Measurements from ENCODE around the gene CLEC16A. TPM values are rescaled to one million over a fixed set of nuclear protein-coding genes. Genes with fewer than 3 reads are reported as not detected.

The CLEC16A gene
- total and polyA plus RNA-seq, 3 experiments from 2014 or later, result 18.6 to 38.2 (median 38.1) TPM

DNA sequence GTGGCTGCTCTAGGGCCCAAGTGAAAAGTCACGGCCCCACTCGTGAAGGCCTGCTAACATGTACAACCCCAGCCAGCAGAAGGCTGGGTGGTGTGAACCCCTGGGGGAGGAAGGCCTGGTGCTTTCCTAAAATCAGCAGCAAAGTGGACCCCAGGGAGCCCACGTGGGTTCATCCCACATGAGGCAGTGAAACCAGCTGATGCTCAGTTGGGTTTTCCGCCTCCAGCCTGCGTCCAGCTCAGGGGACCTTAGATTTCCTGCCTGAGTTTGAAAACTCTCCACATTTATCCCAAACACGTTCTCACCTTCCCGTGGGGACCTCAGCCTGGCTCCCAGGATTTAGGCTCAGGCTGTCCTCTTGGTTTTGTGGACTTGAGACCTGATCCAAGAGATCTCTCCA is 225.8 kb downstream of the CLEC16A start:
- no peaks in the 10 kb centered on the region for H3K4me1 ChIP-seq (ENCODE audit: insufficient read depth, low read length)
- H3K4me3 ChIP-seq (ENCODE audit: low read length), result no peak overlapping the region
- Mint-ChIP-seq H3K27me3 (no peaks in the 10 kb centered on the region), H3K4me1 (peaks cover 0 to 5% (median 4%) of the 10 kb centered on the region in 3 donors), H3K36me3 (peaks cover 4 to 62% (median 11%) of the 10 kb centered on the region in 3 donors), H3K27ac (peak overlapping the region in 1 of 8 donors; percentile 84), H3K9me3 (no peaks in the 10 kb centered on the region), H3K4me3 (no peak overlapping the region)
- CTCF ChIA-PET, result no interaction called here
- POLR2A ChIA-PET, result no interaction called here
- H3K27me3 ChIP-seq (ENCODE audit: insufficient read depth, low read length, poor library complexity, severe bottlenecking), result no peaks in the 10 kb centered on the region
- DNase-seq, result no peak
- H3K27ac ChIP-seq (ENCODE audit: low read depth, low read length), result no peak overlapping the region
- no peaks in the 10 kb centered on the region for H3K9me3 ChIP-seq (ENCODE audit: low read length)
- H3K36me3 ChIP-seq (ENCODE audit: insufficient read depth, low read length), result no peaks in the 10 kb centered on the region

DNA sequence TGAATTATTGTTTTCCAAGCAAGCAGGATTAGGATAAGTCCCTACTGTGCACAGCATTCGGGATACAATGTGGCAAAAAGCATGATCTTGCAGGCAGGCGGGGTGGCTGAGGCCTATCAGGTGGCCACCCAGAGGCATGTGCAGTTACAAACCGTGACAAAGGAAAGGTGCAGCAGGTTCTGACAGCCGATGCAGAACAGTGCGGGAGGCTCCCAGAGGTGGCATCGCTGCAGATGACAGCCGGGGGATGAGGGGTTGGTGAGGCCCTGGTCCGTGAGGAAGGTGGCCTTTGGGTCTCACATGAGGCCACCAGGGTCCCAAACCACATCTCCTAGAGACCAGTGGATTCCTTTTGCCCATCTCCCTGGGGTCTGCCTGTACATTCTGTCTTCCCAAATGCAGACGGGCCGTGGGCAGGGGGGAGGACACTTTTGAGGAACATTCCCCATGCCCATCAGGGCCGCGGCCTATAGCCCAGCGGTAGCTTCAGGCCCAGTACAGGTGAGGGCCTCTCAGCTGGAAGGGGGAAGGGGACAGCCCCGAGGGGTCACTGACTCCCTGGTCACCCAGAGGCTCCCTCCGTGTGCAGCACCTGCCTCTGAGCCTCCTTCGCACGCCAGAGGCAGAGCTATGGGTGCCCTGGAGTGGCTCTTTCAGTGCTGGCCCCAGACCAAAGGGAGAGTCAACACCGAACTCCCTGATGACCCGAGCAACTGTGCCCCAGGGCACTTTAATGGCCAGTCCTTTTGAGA is 226.5 kb downstream of the CLEC16A start:
- Mint-ChIP-seq H3K4me3 (no peak overlapping the region), H3K27me3 (no peaks in the 10 kb centered on the region), H3K4me1 (peaks cover 5 to 6% (median 6%) of the 10 kb centered on the region in 3 donors), H3K27ac (peak overlapping the region in 1 of 8 donors; percentile 61), H3K36me3 (peaks cover 4 to 60% (median 13%) of the 10 kb centered on the region in 3 donors), H3K9me3 (no peaks in the 10 kb centered on the region)
- no peaks in the 10 kb centered on the region for H3K9me3 ChIP-seq (ENCODE audit: low read length)
- H3K4me3 ChIP-seq (ENCODE audit: low read length), result no peak overlapping the region
- H3K27ac ChIP-seq (ENCODE audit: low read depth, low read length), result no peak overlapping the region
- ChIA-PET CTCF (no interaction called here), POLR2A (no interaction called here)
- no peaks in the 10 kb centered on the region for H3K36me3 ChIP-seq (ENCODE audit: insufficient read depth, low read length)
- no peaks in the 10 kb centered on the region for H3K4me1 ChIP-seq (ENCODE audit: insufficient read depth, low read length)
- DNase-seq, result no peak
- no peaks in the 10 kb centered on the region for H3K27me3 ChIP-seq (ENCODE audit: insufficient read depth, low read length, poor library complexity, severe bottlenecking)

DNA sequence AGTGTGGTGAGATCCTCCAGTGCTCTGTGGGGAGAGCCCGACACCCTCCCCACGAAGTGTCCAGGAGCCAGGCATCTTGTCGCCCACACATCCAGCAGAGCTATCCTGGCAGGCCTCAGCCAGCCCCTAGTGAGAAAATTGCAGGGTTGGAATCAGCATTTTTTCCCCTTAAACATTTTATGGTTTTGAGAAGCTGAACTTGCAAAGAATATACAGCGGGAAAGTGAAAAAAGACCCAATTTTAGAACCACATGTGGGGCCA is 227.0 kb downstream of the CLEC16A start:
- peaks cover 10 to 11% (median 11%) of the 10 kb centered on the region in 3 donors for H3K4me1 Mint-ChIP-seq
- H3K4me3 ChIP-seq (ENCODE audit: low read length), result no peak overlapping the region
- peaks cover 4 to 58% (median 15%) of the 10 kb centered on the region in 3 donors for H3K36me3 Mint-ChIP-seq
- H3K27me3 ChIP-seq (ENCODE audit: insufficient read depth, low read length, poor library complexity, severe bottlenecking), result no peaks in the 10 kb centered on the region
- peak overlapping the region in 2 of 8 donors; percentile 13 to 22 for H3K27ac Mint-ChIP-seq
- ChIA-PET CTCF (no interaction called here), POLR2A (no interaction called here)
- H3K4me1 ChIP-seq (ENCODE audit: insufficient read depth, low read length), result no peaks in the 10 kb centered on the region
- DNase-seq, result no peak
- H3K9me3 ChIP-seq (ENCODE audit: low read length), result no peaks in the 10 kb centered on the region
- no peaks in the 10 kb centered on the region for H3K9me3 Mint-ChIP-seq
- H3K27me3 Mint-ChIP-seq, result no peaks in the 10 kb centered on the region
- H3K4me3 Mint-ChIP-seq, result no peak overlapping the region
- H3K27ac ChIP-seq (ENCODE audit: low read depth, low read length), result no peak overlapping the region
- H3K36me3 ChIP-seq (ENCODE audit: insufficient read depth, low read length), result no peaks in the 10 kb centered on the region

DNA sequence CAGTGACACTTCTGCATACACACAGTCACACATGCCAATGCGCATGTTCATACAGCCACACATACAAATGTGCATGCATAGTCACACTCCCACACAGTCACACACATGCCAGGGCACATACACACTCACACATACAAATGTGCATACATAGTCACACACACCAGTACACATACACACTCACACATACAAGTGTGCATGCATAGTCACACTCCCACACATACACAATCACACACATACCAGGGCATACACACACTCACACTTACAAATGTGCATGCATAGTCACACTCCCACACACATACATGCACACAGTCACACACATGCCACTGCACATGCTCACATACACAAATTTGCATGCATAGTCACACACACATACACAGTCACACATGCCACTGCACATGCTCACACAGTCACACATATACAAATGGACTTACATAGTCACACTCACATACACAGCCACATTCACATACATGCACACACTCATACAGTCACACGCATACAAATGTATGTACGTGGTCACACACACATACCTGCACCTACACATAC is 227.5 kb downstream of the CLEC16A start:
- Histone ChIP-seq H3K36me3 (ENCODE audit: insufficient read depth, low read length) (no peaks in the 10 kb centered on the region), H3K4me3 (ENCODE audit: low read length) (no peak overlapping the region), H3K27ac (ENCODE audit: low read depth, low read length) (no peak overlapping the region), H3K27me3 (ENCODE audit: insufficient read depth, low read length, poor library complexity, severe bottlenecking) (no peaks in the 10 kb centered on the region), H3K9me3 (ENCODE audit: low read length) (no peaks in the 10 kb centered on the region), H3K4me1 (ENCODE audit: insufficient read depth, low read length) (no peaks in the 10 kb centered on the region)
- ChIA-PET POLR2A (no interaction called here), CTCF (no interaction called here)
- H3K36me3 Mint-ChIP-seq, result peaks cover 4 to 55% (median 15%) of the 10 kb centered on the region in 3 donors
- H3K4me1 Mint-ChIP-seq, result peaks cover 10 to 16% (median 11%) of the 10 kb centered on the region in 3 donors
- no peak overlapping the region for H3K4me3 Mint-ChIP-seq
- peak overlapping the region in 2 of 8 donors; percentile 13 to 44 for H3K27ac Mint-ChIP-seq
- no peaks in the 10 kb centered on the region for H3K9me3 Mint-ChIP-seq
- DNase-seq, result no peak
- H3K27me3 Mint-ChIP-seq, result no peaks in the 10 kb centered on the region

DNA sequence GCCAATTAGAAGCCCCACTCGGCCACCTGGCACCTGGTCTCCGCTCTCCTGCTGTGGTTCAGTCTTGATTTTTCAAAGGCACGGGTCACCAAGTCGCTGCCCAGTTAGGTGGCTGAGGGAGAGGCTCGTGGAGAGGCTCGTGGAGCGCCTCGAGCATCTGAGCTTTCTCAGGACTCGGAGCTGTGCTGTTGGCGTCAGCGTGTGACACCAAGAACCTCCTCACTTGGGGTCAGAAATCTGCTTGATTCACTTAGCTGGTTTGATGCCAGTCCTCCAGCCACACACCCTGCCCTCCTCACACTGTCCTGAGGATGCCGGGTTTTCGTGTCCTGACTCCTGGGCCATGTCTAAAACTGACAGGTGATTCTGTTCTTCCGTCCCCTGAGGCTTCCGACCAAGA is 229.1 kb downstream of the CLEC16A start:
- H3K4me1 ChIP-seq (ENCODE audit: insufficient read depth, low read length), result no peaks in the 10 kb centered on the region
- Mint-ChIP-seq H3K9me3 (no peaks in the 10 kb centered on the region), H3K36me3 (peaks cover 4 to 39% (median 13%) of the 10 kb centered on the region in 3 donors), H3K27ac (peak overlapping the region in 1 of 8 donors; percentile 21), H3K27me3 (no peaks in the 10 kb centered on the region), H3K4me1 (peaks cover 10 to 18% (median 11%) of the 10 kb centered on the region in 3 donors), H3K4me3 (no peak overlapping the region)
- H3K27ac ChIP-seq (ENCODE audit: low read depth, low read length), result no peak overlapping the region
- no peaks in the 10 kb centered on the region for H3K27me3 ChIP-seq (ENCODE audit: insufficient read depth, low read length, poor library complexity, severe bottlenecking)
- ChIA-PET POLR2A (no interaction called here), CTCF (no interaction called here)
- H3K36me3 ChIP-seq (ENCODE audit: insufficient read depth, low read length), result no peaks in the 10 kb centered on the region
- no peak for DNase-seq
- no peaks in the 10 kb centered on the region for H3K9me3 ChIP-seq (ENCODE audit: low read length)
- H3K4me3 ChIP-seq (ENCODE audit: low read length), result no peak overlapping the region

DNA sequence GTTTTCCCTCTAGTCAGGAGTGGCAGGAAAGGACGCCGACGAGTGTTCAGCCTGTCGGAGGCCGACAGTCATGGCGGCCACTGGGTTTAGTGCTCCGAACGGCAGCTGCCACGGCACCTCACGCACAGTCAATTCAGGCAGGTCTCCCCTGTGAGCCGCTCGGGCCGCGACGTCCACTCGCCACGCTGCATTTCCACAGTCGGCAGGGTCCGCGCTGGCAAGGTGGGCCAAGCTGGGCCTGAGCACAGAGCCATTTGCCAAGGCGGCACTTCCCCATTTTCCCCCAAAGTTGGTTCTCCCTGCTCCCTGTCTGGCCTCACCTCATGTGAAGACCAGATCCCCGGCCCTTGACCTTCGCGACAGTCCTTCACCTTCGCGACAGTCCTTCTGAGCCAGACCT is 229.8 kb downstream of the CLEC16A start:
- peak overlapping the region in 2 of 8 donors; percentile 79 to 82 for H3K27ac Mint-ChIP-seq
- Histone ChIP-seq H3K9me3 (ENCODE audit: low read length) (no peaks in the 10 kb centered on the region), H3K4me3 (ENCODE audit: low read length) (no peak overlapping the region), H3K27ac (ENCODE audit: low read depth, low read length) (no peak overlapping the region), H3K27me3 (ENCODE audit: insufficient read depth, low read length, poor library complexity, severe bottlenecking) (no peaks in the 10 kb centered on the region), H3K4me1 (ENCODE audit: insufficient read depth, low read length) (no peaks in the 10 kb centered on the region), H3K36me3 (ENCODE audit: insufficient read depth, low read length) (no peaks in the 10 kb centered on the region)
- H3K36me3 Mint-ChIP-seq, result peaks cover 4 to 38% (median 16%) of the 10 kb centered on the region in 3 donors
- ChIA-PET POLR2A (no interaction called here), CTCF (no interaction called here)
- H3K9me3 Mint-ChIP-seq, result no peaks in the 10 kb centered on the region
- H3K4me3 Mint-ChIP-seq, result no peak overlapping the region
- DNase-seq, result no peak
- H3K27me3 Mint-ChIP-seq, result no peaks in the 10 kb centered on the region
- peaks cover 10 to 18% (median 11%) of the 10 kb centered on the region in 3 donors for H3K4me1 Mint-ChIP-seq

DNA sequence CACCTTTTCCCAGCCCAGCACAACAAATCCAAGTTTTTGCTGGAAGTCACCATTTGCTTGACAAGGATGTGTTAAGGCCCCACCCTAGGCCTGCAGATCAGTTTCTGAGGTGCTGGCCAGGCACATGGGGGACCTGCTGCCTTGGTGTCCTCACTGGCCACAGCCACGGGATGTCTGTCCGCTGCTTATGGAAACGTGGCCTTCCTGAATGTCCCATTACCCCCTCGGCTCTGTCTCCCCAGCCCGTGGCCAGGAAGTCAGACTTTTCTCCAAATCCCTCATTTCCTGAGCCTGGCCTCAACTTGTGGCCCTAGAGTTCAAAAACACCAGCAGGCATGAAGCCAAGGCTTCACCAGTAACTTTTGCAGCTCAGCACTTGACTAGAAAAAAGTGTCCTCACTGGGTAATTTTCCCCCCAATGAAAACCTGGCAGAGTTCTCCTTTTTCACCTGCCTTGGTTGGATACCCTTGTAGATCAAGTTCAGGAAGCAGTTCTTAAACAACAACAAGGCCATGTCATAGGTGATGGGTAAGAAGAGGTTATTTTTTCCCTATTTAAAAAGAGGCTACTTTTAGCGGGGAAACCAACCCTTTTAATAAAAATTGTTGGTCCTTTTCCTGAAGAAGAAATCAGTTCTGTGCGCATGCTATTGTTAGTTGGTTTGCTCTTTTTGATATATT is 230.9 kb downstream of the CLEC16A start:
- Histone ChIP-seq H3K4me3 (ENCODE audit: low read length) (no peak overlapping the region), H3K27ac (ENCODE audit: low read depth, low read length) (no peak overlapping the region), H3K27me3 (ENCODE audit: insufficient read depth, low read length, poor library complexity, severe bottlenecking) (no peaks in the 10 kb centered on the region), H3K36me3 (ENCODE audit: insufficient read depth, low read length) (no peaks in the 10 kb centered on the region), H3K9me3 (ENCODE audit: low read length) (no peaks in the 10 kb centered on the region), H3K4me1 (ENCODE audit: insufficient read depth, low read length) (no peaks in the 10 kb centered on the region)
- peaks cover 10 to 18% (median 11%) of the 10 kb centered on the region in 3 donors for H3K4me1 Mint-ChIP-seq
- H3K27ac Mint-ChIP-seq, result peak overlapping the region in 3 of 8 donors; percentile 11 to 66 (median 11)
- H3K36me3 Mint-ChIP-seq, result peaks cover 4 to 43% (median 22%) of the 10 kb centered on the region in 3 donors
- ChIA-PET POLR2A (no interaction called here), CTCF (no interaction called here)
- H3K4me3 Mint-ChIP-seq, result no peak overlapping the region
- H3K27me3 Mint-ChIP-seq, result no peaks in the 10 kb centered on the region
- no peak for DNase-seq
- no peaks in the 10 kb centered on the region for H3K9me3 Mint-ChIP-seq

DNA sequence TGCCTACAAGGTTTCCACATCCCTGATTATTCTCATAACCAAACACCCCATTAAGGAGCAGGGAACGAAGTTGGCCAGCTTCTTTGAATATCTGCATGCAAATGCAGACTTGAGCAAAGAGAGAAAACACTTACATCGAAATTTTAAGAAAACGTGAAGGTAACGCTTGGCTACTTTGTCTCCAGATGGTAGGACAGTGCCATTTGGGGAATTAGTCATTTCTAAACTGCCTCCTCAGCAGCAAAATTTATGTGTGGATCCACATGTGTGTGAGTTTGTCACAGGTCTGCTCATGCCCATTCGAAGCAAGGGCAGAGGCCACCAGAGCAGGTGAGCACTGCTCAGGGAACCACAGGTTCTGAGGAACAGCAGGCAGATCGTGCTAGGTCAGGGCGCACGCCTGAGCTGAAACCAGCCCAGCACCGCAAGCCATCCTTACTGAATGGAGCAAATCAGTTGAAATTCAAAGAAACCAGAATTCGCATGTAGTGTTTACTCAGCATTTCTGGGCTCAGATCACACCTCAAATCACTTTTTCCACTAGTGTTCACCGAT is 231.5 kb downstream of the CLEC16A start:
- Mint-ChIP-seq H3K9me3 (no peaks in the 10 kb centered on the region), H3K4me1 (peaks cover 10 to 18% (median 11%) of the 10 kb centered on the region in 3 donors), H3K27ac (peak overlapping the region in 5 of 8 donors; percentile 23 to 88 (median 67)), H3K4me3 (no peak overlapping the region), H3K27me3 (no peaks in the 10 kb centered on the region), H3K36me3 (peaks cover 4 to 42% (median 23%) of the 10 kb centered on the region in 3 donors)
- Histone ChIP-seq H3K36me3 (ENCODE audit: insufficient read depth, low read length) (no peaks in the 10 kb centered on the region), H3K27ac (ENCODE audit: low read depth, low read length) (no peak overlapping the region), H3K4me3 (ENCODE audit: low read length) (no peak overlapping the region), H3K9me3 (ENCODE audit: low read length) (no peaks in the 10 kb centered on the region), H3K4me1 (ENCODE audit: insufficient read depth, low read length) (no peaks in the 10 kb centered on the region), H3K27me3 (ENCODE audit: insufficient read depth, low read length, poor library complexity, severe bottlenecking) (no peaks in the 10 kb centered on the region)
- ChIA-PET CTCF (no interaction called here), POLR2A (no interaction called here)
- DNase-seq, result no peak
